Thyroid gland (tissue), 4 donors: ENCODE data around the gene SSB.

Source experiments
- CTCF ChIP-seq, 6 experiments: fragments of 200-600 bp in 3 of 6; fragments of 450-650 bp in 3 of 6; sonication (generic) in 3 of 6; IDR thresholded peaks; one replicate each; pipeline ENCODE4 v1.5.1; 2016 to 2019; ENCODE audit warnings: antibody characterized with exemption in 6 of 6, mild to moderate bottlenecking in 2 of 6, inconsistent platforms in 1 of 6, moderate library complexity in 1 of 6
- POLR2A ChIP-seq, 2 donors: fragments of 450-650 bp; IDR thresholded peaks; one replicate each; pipeline ENCODE4 v1.6.1; 2017; ENCODE audit warnings: antibody characterized with exemption in 2 of 2, mild to moderate bottlenecking in 2 of 2, moderate library complexity in 1 of 2

GRCh38 chr2:169796441-169796840 is 2.2 kb upstream of the SSB start:
- TF ChIP-seq CTCF (IDR thresholded peaks at IDR 0.05) (no peak), POLR2A (IDR thresholded peaks at IDR 0.05) (no peak)
